HG03575 (cell line): Measurements from ENCODE around the gene RPH3AL.
"Not testable (repeated sequence)": the region's sequence is repeated elsewhere in the genome, so short reads cannot be mapped to it uniquely, and the experiment has no call there.

Experiments
- ATAC-seq: cut with Tn5 transposase; IDR thresholded peaks from one replicate; pipeline ENCODE4 v1.9.1; 2021; ENCODE audit not compliant: unreplicated experiment, insufficient number of reproducible peaks, low FRiP score; ENCODE audit errors: extremely low read depth

Gene RPH3AL

GRCh38 chr17:258045-258734 lies 94.4 kb downstream of the RPH3AL start:
- ATAC-seq = no peak

- no peak for ATAC-seq
Measured at GRCh38 chr17:253091-253846, 99.3 kb downstream of the RPH3AL start.

GRCh38 chr17:252456-252855 lies 100.2 kb downstream of the RPH3AL start:
- no peak for ATAC-seq

- ATAC-seq = no peak
Measured at GRCh38 chr17:251531-251930, 101.1 kb downstream of the RPH3AL start.

- no peak for ATAC-seq
Measured at GRCh38 chr17:250487-251300, 101.9 kb downstream of the RPH3AL start.

GRCh38 chr17:249236-249993 lies 103.2 kb downstream of the RPH3AL start:
- no peak for ATAC-seq

- no peak for ATAC-seq
Measured at GRCh38 chr17:248337-249235, 104.0 kb downstream of the RPH3AL start.

- no peak for ATAC-seq
Measured at GRCh38 chr17:247767-248166, 104.8 kb downstream of the RPH3AL start.

- no peak for ATAC-seq
Measured at GRCh38 chr17:246851-247421, 105.7 kb downstream of the RPH3AL start.

- no peak for ATAC-seq
Measured at GRCh38 chr17:246226-246625, 106.4 kb downstream of the RPH3AL start.

- no peak for ATAC-seq
Measured at GRCh38 chr17:245611-246010, 107.0 kb downstream of the RPH3AL start.

- no peak for ATAC-seq
Measured at GRCh38 chr17:245020-245419, 107.6 kb downstream of the RPH3AL start.

GRCh38 chr17:243924-244323 lies 108.7 kb downstream of the RPH3AL start:
- ATAC-seq = not testable (repeated sequence)

- ATAC-seq = no peak
Measured at GRCh38 chr17:238964-239259, 113.7 kb downstream of the RPH3AL start.

GRCh38 chr17:238071-238963 lies 114.3 kb downstream of the RPH3AL start:
- ATAC-seq = no peak

GRCh38 chr17:237406-237955 lies 115.1 kb downstream of the RPH3AL start:
- no peak for ATAC-seq
